ENCODE measurements around the gene KCNJ4.

The KCNJ4 gene

DNA sequence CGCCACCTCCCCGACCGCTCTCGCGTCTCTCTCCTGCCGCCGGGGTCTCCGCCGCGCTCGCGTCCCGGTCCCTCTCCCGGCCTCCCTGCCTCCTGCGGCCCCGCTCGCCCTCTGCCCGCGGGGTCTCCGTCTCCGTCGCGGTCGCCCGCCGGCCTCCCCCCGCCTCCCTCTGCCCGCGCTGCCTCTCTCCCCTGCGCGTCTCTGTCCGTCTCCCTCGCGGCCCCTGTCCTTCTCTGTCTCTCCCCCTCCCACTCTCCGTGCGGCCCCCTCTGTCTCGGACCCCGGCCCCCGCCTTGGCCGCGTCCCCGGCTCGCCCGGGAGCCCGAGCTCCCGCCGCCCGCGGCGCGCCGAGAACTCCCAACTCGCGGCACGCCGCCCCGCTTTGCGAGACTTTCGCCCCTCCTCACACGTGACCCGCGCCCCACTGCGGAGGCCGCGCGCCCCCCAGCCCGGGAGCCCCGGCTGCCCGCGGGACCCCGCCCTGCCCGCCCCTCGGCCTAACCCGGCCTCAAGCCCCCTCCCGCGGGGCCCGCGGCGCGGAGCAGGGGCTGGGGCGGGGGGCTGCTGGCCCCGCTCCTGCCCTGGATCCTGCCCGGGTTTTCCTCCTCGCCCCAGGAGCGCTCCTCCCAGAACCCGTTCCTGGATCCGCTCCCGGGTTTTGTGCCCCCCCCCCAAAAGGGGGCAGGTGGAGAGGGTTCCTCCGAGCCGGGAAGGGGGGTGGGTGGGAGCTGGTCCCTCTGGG is 702 bp upstream of the KCNJ4 start:
- Histone ChIP-seq H3K9ac (ENCODE audit: low read depth, low read length, poor library complexity) (peak overlapping the region; percentile 95), H4K8ac (ENCODE audit: low read depth, low read length) (no peak overlapping the region), H3K27me3 (ENCODE audit: control insufficient read depth in 3 of 3, insufficient read depth in 3 of 3, low read depth in 1 of 3, low read length in 3 of 3) (peaks cover 7 to 45% (median 21%) of the 10 kb centered on the region in 3 experiments), H2AK5ac (ENCODE audit: low read depth, low read length) (no peak overlapping the region), H2BK15ac (ENCODE audit: low read length) (peak overlapping the region; percentile 93), H3K4me1 (ENCODE audit: control insufficient read depth in 2 of 2, insufficient read depth in 1 of 2, low read depth in 1 of 2, low read length in 2 of 2) (peaks cover 18 to 35% of the 10 kb centered on the region in 2 donors), H3K18ac (ENCODE audit: low read length) (peak overlapping the region; percentile 96), H3K14ac (ENCODE audit: low read length) (no peak overlapping the region), H2BK5ac (ENCODE audit: low read length) (no peak overlapping the region), H3K9me3 (replicated peaks in 1 of 2; ENCODE audit: control insufficient read depth in 2 of 2, insufficient read depth in 1 of 2, low read depth in 1 of 2, low read length in 2 of 2) (no peaks in the 10 kb centered on the region), H3K4me2 (ENCODE audit: insufficient read depth, low read length, poor library complexity, severe bottlenecking) (peak overlapping the region; percentile 92), H3K36me3 (replicated peaks in 1 of 2; ENCODE audit: control insufficient read depth in 2 of 2, insufficient read depth in 2 of 2, low read length in 2 of 2) (no peaks in the 10 kb centered on the region), H3K27ac (replicated peaks; ENCODE audit: low read length) (no peak overlapping the region), H2BK120ac (ENCODE audit: low read depth, low read length) (no peak overlapping the region), H2AFZ (ENCODE audit: low read length) (peak overlapping the region; percentile 98), H4K91ac (ENCODE audit: low read depth, low read length, poor library complexity) (no peak overlapping the region), H3K79me1 (ENCODE audit: low read depth, low read length) (peaks cover 3% of the 10 kb centered on the region), H3K4ac (ENCODE audit: low read length) (no peak overlapping the region), H3K23ac (ENCODE audit: low read depth, low read length, poor library complexity) (no peak overlapping the region), H2BK12ac (ENCODE audit: low read length) (no peak overlapping the region), H3K4me3 (ENCODE audit: low read length in 2 of 2) (peak overlapping the region; percentile 55 to 83)
- peak; percentile 73 for DNase-seq (ENCODE audit: low spot score)
- no CpG with 5 or more reads among the region's 90 CpGs for WGBS, 2 donors (ENCODE audit: extremely low coverage in 2 of 2, insufficient read length in 2 of 2, insufficient replicate concordance in 1 of 2)

- peak overlapping the region; percentile 60 for H3K14ac ChIP-seq (ENCODE audit: low read length)
- H3K18ac ChIP-seq (ENCODE audit: low read length): peak overlapping the region; percentile 91
- H3K79me1 ChIP-seq (ENCODE audit: low read depth, low read length): peaks cover 3% of the 10 kb centered on the region
- H3K4me1 ChIP-seq (ENCODE audit: control insufficient read depth in 2 of 2, insufficient read depth in 1 of 2, low read depth in 1 of 2, low read length in 2 of 2): peaks cover 23 to 32% of the 10 kb centered on the region in 2 donors
- no peak overlapping the region for H2BK5ac ChIP-seq (ENCODE audit: low read length)
- H3K27ac ChIP-seq (replicated peaks; ENCODE audit: low read length): no peak overlapping the region
- H3K9ac ChIP-seq (ENCODE audit: low read depth, low read length, poor library complexity): peak overlapping the region; percentile 79
- H2BK120ac ChIP-seq (ENCODE audit: low read depth, low read length): no peak overlapping the region
- no peak overlapping the region for H3K4ac ChIP-seq (ENCODE audit: low read length)
- H3K4me2 ChIP-seq (ENCODE audit: insufficient read depth, low read length, poor library complexity, severe bottlenecking): peak overlapping the region; percentile 92
- WGBS, 2 donors (ENCODE audit: extremely low coverage in 2 of 2, insufficient read length in 2 of 2, insufficient replicate concordance in 1 of 2): no CpG with 5 or more reads among the region's 67 CpGs
- peak overlapping the region; percentile 55 to 83 for H3K4me3 ChIP-seq (ENCODE audit: low read length in 2 of 2)
- no peaks in the 10 kb centered on the region for H3K36me3 ChIP-seq (replicated peaks in 1 of 2; ENCODE audit: control insufficient read depth in 2 of 2, insufficient read depth in 2 of 2, low read length in 2 of 2)
- H2AFZ ChIP-seq (ENCODE audit: low read length): peak overlapping the region; percentile 73
- H2BK15ac ChIP-seq (ENCODE audit: low read length): no peak overlapping the region
- H3K27me3 ChIP-seq (ENCODE audit: control insufficient read depth in 3 of 3, insufficient read depth in 3 of 3, low read depth in 1 of 3, low read length in 3 of 3): peaks cover 7 to 45% (median 21%) of the 10 kb centered on the region in 3 experiments
- peak overlapping the region; percentile 27 for H4K8ac ChIP-seq (ENCODE audit: low read depth, low read length)
- peaks cover 0 to 2% of the 10 kb centered on the region in 2 donors for H3K9me3 ChIP-seq (replicated peaks in 1 of 2; ENCODE audit: control insufficient read depth in 2 of 2, insufficient read depth in 1 of 2, low read depth in 1 of 2, low read length in 2 of 2)
- H3K23ac ChIP-seq (ENCODE audit: low read depth, low read length, poor library complexity): peak overlapping the region; percentile 92
- peak overlapping the region; percentile 89 for H2AK5ac ChIP-seq (ENCODE audit: low read depth, low read length)
- no peak overlapping the region for H4K91ac ChIP-seq (ENCODE audit: low read depth, low read length, poor library complexity)
- H2BK12ac ChIP-seq (ENCODE audit: low read length): no peak overlapping the region
- no peak for DNase-seq (ENCODE audit: low spot score)
Observed at GRCh38 chr22:38454353-38455075, 485 bp downstream of the KCNJ4 start.

- no peak overlapping the region for H4K8ac ChIP-seq (ENCODE audit: low read depth, low read length)
- no CpG with 5 or more reads among the region's 3 CpGs for WGBS, 2 donors (ENCODE audit: extremely low coverage in 2 of 2, insufficient read length in 2 of 2, insufficient replicate concordance in 1 of 2)
- H2AK5ac ChIP-seq (ENCODE audit: low read depth, low read length): peak overlapping the region; percentile 89
- no peak overlapping the region for H2BK15ac ChIP-seq (ENCODE audit: low read length)
- H2BK5ac ChIP-seq (ENCODE audit: low read length): no peak overlapping the region
- peak overlapping the region; percentile 31 for H3K18ac ChIP-seq (ENCODE audit: low read length)
- peaks cover 5% of the 10 kb centered on the region for H3K79me1 ChIP-seq (ENCODE audit: low read depth, low read length)
- peak overlapping the region; percentile 92 for H3K23ac ChIP-seq (ENCODE audit: low read depth, low read length, poor library complexity)
- peaks cover 7 to 43% (median 23%) of the 10 kb centered on the region in 3 experiments for H3K27me3 ChIP-seq (ENCODE audit: control insufficient read depth in 3 of 3, insufficient read depth in 3 of 3, low read depth in 1 of 3, low read length in 3 of 3)
- no peak overlapping the region for H4K91ac ChIP-seq (ENCODE audit: low read depth, low read length, poor library complexity)
- no peak overlapping the region for H3K9ac ChIP-seq (ENCODE audit: low read depth, low read length, poor library complexity)
- peaks cover 23 to 30% of the 10 kb centered on the region in 2 donors for H3K4me1 ChIP-seq (ENCODE audit: control insufficient read depth in 2 of 2, insufficient read depth in 1 of 2, low read depth in 1 of 2, low read length in 2 of 2)
- no peaks in the 10 kb centered on the region for H3K36me3 ChIP-seq (replicated peaks in 1 of 2; ENCODE audit: control insufficient read depth in 2 of 2, insufficient read depth in 2 of 2, low read length in 2 of 2)
- no peak overlapping the region for H2BK120ac ChIP-seq (ENCODE audit: low read depth, low read length)
- H3K4me3 ChIP-seq (ENCODE audit: low read length in 2 of 2): peak overlapping the region in 1 of 2 donors; percentile 55
- H3K9me3 ChIP-seq (replicated peaks in 1 of 2; ENCODE audit: control insufficient read depth in 2 of 2, insufficient read depth in 1 of 2, low read depth in 1 of 2, low read length in 2 of 2): peaks cover 0 to 2% of the 10 kb centered on the region in 2 donors
- no peak overlapping the region for H2AFZ ChIP-seq (ENCODE audit: low read length)
- peak overlapping the region; percentile 25 for H2BK12ac ChIP-seq (ENCODE audit: low read length)
- H3K4me2 ChIP-seq (ENCODE audit: insufficient read depth, low read length, poor library complexity, severe bottlenecking): peak overlapping the region; percentile 92
- DNase-seq (ENCODE audit: low spot score): no peak
- H3K27ac ChIP-seq (replicated peaks; ENCODE audit: low read length): no peak overlapping the region
- H3K14ac ChIP-seq (ENCODE audit: low read length): no peak overlapping the region
- no peak overlapping the region for H3K4ac ChIP-seq (ENCODE audit: low read length)
Observed at GRCh38 chr22:38453996-38454352, 1.0 kb downstream of the KCNJ4 start.

DNA sequence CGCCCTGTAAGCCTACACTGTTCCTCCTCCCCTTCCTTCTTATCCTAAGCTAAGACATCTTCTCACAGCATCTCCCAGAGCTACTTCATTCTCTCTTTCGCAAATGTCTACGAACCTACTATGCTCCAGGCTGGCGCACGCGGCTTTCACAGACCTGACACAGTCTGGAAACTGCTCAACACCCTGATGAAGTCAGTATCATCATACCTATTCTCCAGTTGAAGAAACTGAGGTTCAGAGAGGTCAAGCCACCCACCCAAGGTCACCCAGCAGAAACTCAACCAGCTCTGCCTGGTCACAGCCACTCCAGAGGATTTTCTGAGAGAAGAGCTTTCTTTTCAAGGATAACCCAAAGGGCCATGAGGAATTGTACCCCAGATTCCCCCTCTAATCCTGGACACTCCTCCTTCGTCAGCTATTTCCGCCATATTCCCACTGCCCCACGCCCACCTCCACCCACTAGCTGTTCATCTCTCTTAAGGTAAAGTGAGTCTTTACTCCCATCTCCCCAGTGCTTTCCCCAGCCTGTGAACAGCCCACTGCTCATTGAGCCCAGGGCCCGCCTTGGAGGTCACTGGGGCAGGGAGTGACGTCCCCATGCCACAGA is 1.8 kb downstream of the KCNJ4 start:
- Histone ChIP-seq H3K9ac (ENCODE audit: low read depth, low read length, poor library complexity) (no peak overlapping the region), H2BK15ac (ENCODE audit: low read length) (no peak overlapping the region), H3K79me1 (ENCODE audit: low read depth, low read length) (peaks cover 5% of the 10 kb centered on the region), H3K9me3 (replicated peaks in 1 of 2; ENCODE audit: control insufficient read depth in 2 of 2, insufficient read depth in 1 of 2, low read depth in 1 of 2, low read length in 2 of 2) (peaks cover 0 to 2% of the 10 kb centered on the region in 2 donors), H2BK5ac (ENCODE audit: low read length) (no peak overlapping the region), H3K4me3 (ENCODE audit: low read length in 2 of 2) (no peak overlapping the region), H3K14ac (ENCODE audit: low read length) (no peak overlapping the region), H3K36me3 (replicated peaks in 1 of 2; ENCODE audit: control insufficient read depth in 2 of 2, insufficient read depth in 2 of 2, low read length in 2 of 2) (no peaks in the 10 kb centered on the region), H3K27me3 (ENCODE audit: control insufficient read depth in 3 of 3, insufficient read depth in 3 of 3, low read depth in 1 of 3, low read length in 3 of 3) (peaks cover 7 to 36% (median 23%) of the 10 kb centered on the region in 3 experiments), H4K91ac (ENCODE audit: low read depth, low read length, poor library complexity) (no peak overlapping the region), H3K4me2 (ENCODE audit: insufficient read depth, low read length, poor library complexity, severe bottlenecking) (no peak overlapping the region), H2AK5ac (ENCODE audit: low read depth, low read length) (peak overlapping the region; percentile 89), H3K23ac (ENCODE audit: low read depth, low read length, poor library complexity) (no peak overlapping the region), H3K18ac (ENCODE audit: low read length) (no peak overlapping the region), H2BK120ac (ENCODE audit: low read depth, low read length) (no peak overlapping the region), H4K8ac (ENCODE audit: low read depth, low read length) (no peak overlapping the region), H2AFZ (ENCODE audit: low read length) (no peak overlapping the region), H3K4ac (ENCODE audit: low read length) (no peak overlapping the region), H3K4me1 (ENCODE audit: control insufficient read depth in 2 of 2, insufficient read depth in 1 of 2, low read depth in 1 of 2, low read length in 2 of 2) (peaks cover 23 to 29% of the 10 kb centered on the region in 2 donors), H3K27ac (replicated peaks; ENCODE audit: low read length) (no peak overlapping the region), H2BK12ac (ENCODE audit: low read length) (no peak overlapping the region)
- WGBS, 2 donors (ENCODE audit: extremely low coverage in 2 of 2, insufficient read length in 2 of 2, insufficient replicate concordance in 1 of 2): no CpG with 5 or more reads among the region's 11 CpGs
- DNase-seq (ENCODE audit: low spot score): no peak

Measured in neuronal stem cell (in vitro differentiated cells).